GM23248 (cell line): Measurements from ENCODE around the gene TRAF1.

Source experiments
- EZH2 ChIP-seq: fragments of 200-600 bp; sonication (generic); IDR thresholded peaks from 2 replicates; pipeline ENCODE4 v1.6.1; 2018; ENCODE audit warnings: antibody characterized with exemption, mild to moderate bottlenecking; ENCODE audit not compliant: insufficient read depth, poor library complexity, severe bottlenecking
- EZH2phosphoT487 ChIP-seq: fragments of 200-600 bp; sonication (generic); IDR thresholded peaks from 2 replicates; pipeline ENCODE4 v1.6.1; 2018; ENCODE audit warnings: antibody characterized with exemption, moderate library complexity, mild to moderate bottlenecking, low read depth; ENCODE audit not compliant: insufficient read depth

- TF ChIP-seq EZH2phosphoT487 (no peak), EZH2 (no peak)
These were observed 16.7 kb downstream of the TRAF1 start for GRCh38 chr9:120909904-120910303.
